H4 (cell line): ENCODE results near the gene AQP2. TPM values are rescaled to one million over a fixed set of nuclear protein-coding genes. Genes with fewer than 3 reads are reported as not detected.

ENCODE experiments used
- DNase-seq: peaks from one replicate; pipeline ENCODE4 v3.0.0-alpha.2; 2015; ENCODE audit warnings: low spot score
- total RNA-seq: library from RNA; depleted of rRNA; stranded (reverse); fragments of >200 nt; shearing (Covaris generic); gene quantifications from 2 replicates; pipeline ENCODE4 v1.2.3, GENCODE V29; 2014; rRNA removed

AQP2 gene
- total RNA-seq: not detected in 2 replicates

GRCh38 chr12:49950273-49951251, at the start of gene AQP2:
Gene AQP2, plus strand, starts transcription at chr12:49950737. Its CDS starts 94 bp downstream, at chr12:49950831.
- DNase-seq: no peak

GRCh38 chr12:49901026-49901425, 49.5 kb upstream of the AQP2 start:
- no peak for DNase-seq

GRCh38 chr12:49901986-49902385, 48.6 kb upstream of the AQP2 start:
- DNase-seq: no peak

GRCh38 chr12:49902399-49903350, 47.9 kb upstream of the AQP2 start:
- DNase-seq: no peak

GRCh38 chr12:49903351-49903699, 47.2 kb upstream of the AQP2 start:
- DNase-seq: no peak

- no peak for DNase-seq
Measured at GRCh38 chr12:49903700-49904423, 46.7 kb upstream of the AQP2 start, which contains the start of gene FAIM2. Gene FAIM2, minus strand, starts transcription at chr12:49903900. Its CDS starts 108 bp downstream, at chr12:49903792.

GRCh38 chr12:49904601-49905000, 45.9 kb upstream of the AQP2 start:
- no peak for DNase-seq

GRCh38 chr12:49905718-49906314, 44.7 kb upstream of the AQP2 start:
- DNase-seq: no peak

GRCh38 chr12:49907352-49907751, 43.2 kb upstream of the AQP2 start:
- DNase-seq: no peak

- DNase-seq: no peak
Measured at GRCh38 chr12:49909356-49909755, 41.2 kb upstream of the AQP2 start.

- peak; percentile 29 for DNase-seq
Measured at GRCh38 chr12:49909826-49910225, 40.7 kb upstream of the AQP2 start.

GRCh38 chr12:49910331-49911212, 40.0 kb upstream of the AQP2 start:
- no peak for DNase-seq

- DNase-seq: no peak
Measured at GRCh38 chr12:49911213-49911605, 39.3 kb upstream of the AQP2 start.

- no peak for DNase-seq
Measured at GRCh38 chr12:49912345-49913255, 37.9 kb upstream of the AQP2 start.

GRCh38 chr12:49916129-49916919, 34.2 kb upstream of the AQP2 start:
- no peak for DNase-seq

GRCh38 chr12:49917166-49917787, 33.3 kb upstream of the AQP2 start:
- no peak for DNase-seq

GRCh38 chr12:49917788-49918173, 32.8 kb upstream of the AQP2 start:
- no peak for DNase-seq
